ENCODE data around the gene BAIAP2L2. TPM values are rescaled to one million over a fixed set of nuclear protein-coding genes. Genes with fewer than 3 reads are reported as not detected.

The BAIAP2L2 gene
- total RNA-seq, 1 experiment from 2014 or later: 2.3 TPM

- H3K79me1 ChIP-seq (ENCODE audit: insufficient read depth, low read depth, low read length, poor library complexity, severe bottlenecking): no peaks in the 10 kb centered on the region
- H3K27ac ChIP-seq (ENCODE audit: insufficient read length, low read depth, low read length): no peak overlapping the region
- no peak overlapping the region for H2BK12ac ChIP-seq (ENCODE audit: insufficient read length, low read depth, low read length)
- no peak overlapping the region for H3K14ac ChIP-seq (ENCODE audit: insufficient read depth, low read length)
- H2BK5ac ChIP-seq (ENCODE audit: insufficient read length, low read length): no peak overlapping the region
- H2AFZ ChIP-seq (ENCODE audit: low read length): no peak overlapping the region
- H4K5ac ChIP-seq (ENCODE audit: insufficient read length, low read depth, low read length): no peak overlapping the region
- no peaks in the 10 kb centered on the region; the same call in 1 of the 2 replicates for H3K27me3 Mint-ChIP-seq (ENCODE audit: low read depth)
- H3T11ph ChIP-seq (ENCODE audit: low read length): no peak overlapping the region
- peak; percentile 73 for TF ChIP-seq CTCF (conservative IDR thresholded peaks at IDR 0.05)
- no peaks in the 10 kb centered on the region for H3K36me3 Mint-ChIP-seq (ENCODE audit: insufficient read depth in 1 of 3, low read depth in 3 of 3)
- no peak overlapping the region for H3K4ac ChIP-seq (ENCODE audit: low read depth, low read length)
- H3K9ac ChIP-seq (ENCODE audit: extremely low read depth, insufficient read length, low read length): no peak overlapping the region
- peaks cover 0 to 5% of the 10 kb centered on the region in 2 experiments; a peak in 2 of 4 replicates for H3K4me1 Mint-ChIP-seq
- H4K8ac ChIP-seq (replicated peaks; ENCODE audit: insufficient read length, low read depth, low read length): no peak overlapping the region
- no CpG with 5 or more reads among the region's 6 CpGs for WGBS (ENCODE audit: extremely low coverage, insufficient read length, low lambda C conversion rate)
- H3K27me3 ChIP-seq (ENCODE audit: insufficient read depth, low read length): no peaks in the 10 kb centered on the region
- no peak overlapping the region for H3K18ac ChIP-seq (ENCODE audit: insufficient read length, low read depth, low read length)
- no peak overlapping the region for H3K27ac Mint-ChIP-seq
- no peaks in the 10 kb centered on the region for H3K9me3 ChIP-seq (ENCODE audit: control insufficient read depth, low read depth, low read length)
- no peaks in the 10 kb centered on the region for H3K9me3 Mint-ChIP-seq
- H3K23ac ChIP-seq (ENCODE audit: insufficient read length, low read depth, low read length): no peak overlapping the region
- no peak overlapping the region for H3K56ac ChIP-seq (ENCODE audit: insufficient read length, low read depth, low read length)
- H2BK20ac ChIP-seq (ENCODE audit: low read depth, low read length, poor library complexity, severe bottlenecking): no peak overlapping the region
- H3K4me1 ChIP-seq (ENCODE audit: insufficient read depth, low read length): no peaks in the 10 kb centered on the region
- no peak overlapping the region for H4K91ac ChIP-seq (ENCODE audit: insufficient read length, low read depth, low read length)
- H3K23me2 ChIP-seq (ENCODE audit: insufficient read length, low read depth, low read length, poor library complexity, severe bottlenecking): no peaks in the 10 kb centered on the region
- H3K4me2 ChIP-seq (ENCODE audit: insufficient read depth, insufficient read length, low read length): no peak overlapping the region
- H2BK15ac ChIP-seq (ENCODE audit: low read depth, low read length): no peak overlapping the region
- no peak overlapping the region for H2BK120ac ChIP-seq (ENCODE audit: low read depth, low read length, poor library complexity, severe bottlenecking)
- no peak overlapping the region for H2AK5ac ChIP-seq (ENCODE audit: insufficient read length, low read length)
- no peak overlapping the region for H3K4me3 Mint-ChIP-seq
- DNase-seq: no peak
- H3K79me2 ChIP-seq (ENCODE audit: insufficient read depth, low read length): no peaks in the 10 kb centered on the region
- H4K20me1 ChIP-seq (ENCODE audit: control insufficient read depth, insufficient read depth, insufficient read length): no peaks in the 10 kb centered on the region
Measured at GRCh38 chr22:38104084-38104483, 6.4 kb downstream of the BAIAP2L2 start.

Data from H9 (cell line).